GM19467 (cell line): ENCODE data around the gene KAZN.

ENCODE experiments used
- ATAC-seq: cut with Tn5 transposase; IDR thresholded peaks from one replicate; pipeline ENCODE4 v1.9.1; 2021; ENCODE audit warnings: mild to moderate bottlenecking, moderate library complexity; ENCODE audit not compliant: unreplicated experiment

Gene KAZN

GRCh38 chr1:15014516-15014915 lies 416.0 kb downstream of the KAZN start:
- ATAC-seq: no peak

GRCh38 chr1:15016001-15016400 lies 417.5 kb downstream of the KAZN start:
- ATAC-seq: no peak

- ATAC-seq: no peak
These were observed 418.0 kb downstream of the KAZN start for GRCh38 chr1:15016526-15016925.

GRCh38 chr1:15017120-15017519 lies 418.6 kb downstream of the KAZN start:
- ATAC-seq: no peak

- no peak for ATAC-seq
These were observed 420.3 kb downstream of the KAZN start for GRCh38 chr1:15018767-15019166.

GRCh38 chr1:15020943-15021745 lies 422.7 kb downstream of the KAZN start:
- no peak for ATAC-seq

- ATAC-seq: no peak
These were observed 423.6 kb downstream of the KAZN start for GRCh38 chr1:15022048-15022447.

- ATAC-seq: no peak
These were observed 424.7 kb downstream of the KAZN start for GRCh38 chr1:15023205-15023604.

GRCh38 chr1:15023976-15024375 lies 425.5 kb downstream of the KAZN start:
- ATAC-seq: no peak

- ATAC-seq: no peak
These were observed 427.6 kb downstream of the KAZN start for GRCh38 chr1:15026117-15026489.

GRCh38 chr1:15027515-15027986 lies 429.1 kb downstream of the KAZN start:
- no peak for ATAC-seq

- ATAC-seq: no peak
These were observed 429.6 kb downstream of the KAZN start for GRCh38 chr1:15028102-15028501.

- ATAC-seq: no peak
These were observed 430.1 kb downstream of the KAZN start for GRCh38 chr1:15028616-15029015.

GRCh38 chr1:15029036-15029435 lies 430.6 kb downstream of the KAZN start:
- no peak for ATAC-seq

GRCh38 chr1:15029786-15030185 lies 431.3 kb downstream of the KAZN start:
- no peak for ATAC-seq

- no peak for ATAC-seq
These were observed 432.9 kb downstream of the KAZN start for GRCh38 chr1:15031251-15031933.

- no peak for ATAC-seq
These were observed 434.8 kb downstream of the KAZN start for GRCh38 chr1:15033264-15033663.

- no peak for ATAC-seq
These were observed 436.2 kb downstream of the KAZN start for GRCh38 chr1:15034656-15035055.

GRCh38 chr1:15035236-15035635 lies 436.8 kb downstream of the KAZN start:
- ATAC-seq: no peak

GRCh38 chr1:15036101-15036500 lies 437.6 kb downstream of the KAZN start:
- ATAC-seq: no peak

- ATAC-seq: no peak
These were observed 439.9 kb downstream of the KAZN start for GRCh38 chr1:15038232-15039016.
